ENCODE results near the gene SLAMF6. TPM values are rescaled to one million over a fixed set of nuclear protein-coding genes. Genes with fewer than 3 reads are reported as not detected.
"Not testable (repeated sequence)": the region's sequence is repeated elsewhere in the genome, so short reads cannot be mapped to it uniquely, and the experiment has no call there.

SLAMF6 gene
- 0.16 TPM for polyA plus RNA-seq (ENCODE audit: insufficient read length)

DNA sequence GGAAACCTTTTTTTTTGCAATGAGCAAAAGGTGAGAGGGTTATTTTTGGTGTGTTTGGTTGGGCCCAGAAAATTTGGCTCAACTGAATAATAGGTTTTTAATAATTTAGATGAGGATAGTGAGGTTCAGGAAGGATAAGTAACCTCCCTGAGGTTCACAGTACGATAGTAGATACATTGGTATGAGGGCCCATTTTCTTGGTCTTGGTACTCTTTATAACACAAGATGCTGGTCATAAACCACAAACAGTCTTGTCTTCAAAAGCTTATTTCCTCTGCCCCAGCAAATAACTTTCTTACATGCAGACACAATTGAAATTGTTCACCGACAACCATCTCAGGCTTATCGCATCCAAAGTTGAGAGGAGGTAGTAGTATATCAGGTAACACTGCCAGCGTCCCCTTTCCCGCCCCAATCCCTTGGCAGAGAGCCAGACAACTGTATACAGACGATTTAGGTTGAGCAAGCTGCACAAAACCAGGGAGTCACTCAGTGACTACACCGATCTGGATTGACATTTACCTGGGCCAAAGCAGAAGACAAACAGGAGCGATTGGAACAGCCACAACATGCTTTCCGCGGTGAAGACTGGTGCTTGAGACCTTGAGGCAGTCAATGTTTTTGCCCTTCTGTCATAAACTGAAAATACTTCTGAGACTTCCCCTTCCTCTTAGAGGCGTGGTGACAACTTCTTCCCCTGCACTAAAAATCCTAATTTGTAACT is at the start of gene SLAMF6:
TSS of gene SLAMF6 (minus strand) at position 634 of the 724 bp plus-strand sequence. CDS start at position 571, 63 bp downstream.
- no peak for DNase-seq (ENCODE audit: low read depth)

DNA sequence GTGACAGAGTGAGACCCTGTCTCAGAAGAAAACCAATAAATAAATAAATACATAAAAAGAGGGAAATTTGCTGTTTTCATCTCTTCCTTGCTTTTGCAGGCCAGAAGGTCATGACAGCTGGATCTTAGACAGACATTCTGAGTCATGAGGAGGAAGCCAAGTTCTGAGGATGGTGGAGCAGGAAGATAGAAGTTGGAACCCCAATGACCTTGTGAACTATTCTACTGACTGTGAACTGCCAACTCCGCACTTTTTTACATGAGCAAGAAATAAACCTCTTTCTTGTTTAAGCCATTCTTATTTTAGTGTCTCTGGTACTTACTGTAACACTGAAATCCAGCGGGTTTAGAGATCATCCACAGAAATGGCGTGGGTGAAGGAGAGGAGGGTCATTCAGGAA is 47.8 kb upstream of the SLAMF6 start:
- no peak for DNase-seq (ENCODE audit: low read depth)

DNA sequence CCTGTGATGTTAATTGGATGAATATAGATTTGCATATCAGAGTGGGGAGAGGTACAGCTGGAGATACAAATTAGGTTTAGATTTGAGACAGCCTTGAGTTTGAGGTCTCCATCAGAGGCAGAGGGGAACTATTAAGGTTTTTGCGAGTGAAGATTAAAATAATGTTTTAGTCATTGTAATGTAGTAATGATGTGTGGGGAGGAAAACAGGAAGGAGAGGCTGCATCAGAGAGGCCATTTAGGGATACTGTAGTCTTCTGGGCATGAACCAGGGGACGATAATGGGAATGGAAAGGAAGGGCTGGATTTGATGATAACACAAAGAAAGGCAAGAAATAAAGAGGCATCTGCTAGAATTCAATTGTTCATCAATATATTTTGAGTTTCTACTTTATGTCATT is 46.8 kb upstream of the SLAMF6 start:
- no peak for DNase-seq (ENCODE audit: low read depth)

DNA sequence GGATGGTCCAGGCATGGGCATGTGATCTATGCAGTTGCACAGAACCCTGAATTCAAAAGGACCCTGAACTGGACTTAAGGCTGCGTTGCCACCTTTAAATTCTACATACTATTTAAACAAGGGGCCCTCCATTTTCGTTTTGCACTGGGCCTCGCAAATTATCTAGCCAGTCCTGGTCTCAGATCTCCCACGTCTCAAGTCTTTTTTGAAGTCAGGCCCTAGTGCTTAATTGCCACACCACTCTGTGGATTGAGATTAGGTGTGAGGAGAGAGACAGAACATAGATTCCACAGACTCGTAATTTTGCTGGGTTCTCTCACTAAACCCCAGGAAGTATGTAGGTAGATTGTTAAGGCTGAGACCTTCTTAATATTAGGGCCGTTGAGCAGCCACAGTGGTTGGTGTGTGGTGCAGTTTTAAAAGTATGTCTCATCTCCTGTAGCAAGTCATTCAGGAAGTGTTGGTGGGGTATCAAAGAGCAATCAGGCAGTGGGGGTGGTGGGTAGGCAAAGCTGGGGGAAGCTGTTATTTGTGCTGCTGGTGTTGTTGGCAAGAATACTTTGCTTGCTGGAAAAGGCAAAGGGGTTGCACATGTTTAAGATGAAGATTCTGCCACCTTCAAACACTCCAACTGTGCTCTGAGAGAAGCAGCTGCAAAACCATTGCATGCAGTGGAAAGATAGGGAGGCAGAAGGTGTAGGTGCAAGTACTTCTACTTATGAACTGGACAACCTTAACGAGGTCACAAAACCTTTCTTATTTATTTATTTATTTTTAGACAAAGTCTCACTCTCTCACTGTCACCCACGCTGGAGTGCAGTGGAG is 45.0 kb upstream of the SLAMF6 start:
- no peak for DNase-seq (ENCODE audit: low read depth)

DNA sequence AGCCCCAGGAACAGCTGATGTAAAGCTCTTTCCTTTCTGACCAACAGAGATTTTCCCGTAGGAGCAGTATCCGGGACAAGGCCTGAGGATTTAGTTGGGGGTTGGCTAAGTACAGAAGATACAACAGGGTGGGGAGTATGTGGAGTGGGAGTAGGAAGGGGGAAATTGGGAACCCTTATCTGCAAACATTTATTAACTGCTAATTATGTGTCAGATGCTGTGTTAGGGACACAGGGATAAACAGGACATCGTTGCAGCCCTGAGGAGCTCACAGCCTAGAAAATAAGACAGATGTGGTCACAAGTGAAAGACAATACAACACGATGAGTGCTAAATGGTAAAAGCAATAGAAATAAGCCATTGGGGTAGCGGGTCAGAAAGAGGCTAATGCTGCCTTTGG is 44.3 kb upstream of the SLAMF6 start:
- DNase-seq (ENCODE audit: low read depth) = no peak

DNA sequence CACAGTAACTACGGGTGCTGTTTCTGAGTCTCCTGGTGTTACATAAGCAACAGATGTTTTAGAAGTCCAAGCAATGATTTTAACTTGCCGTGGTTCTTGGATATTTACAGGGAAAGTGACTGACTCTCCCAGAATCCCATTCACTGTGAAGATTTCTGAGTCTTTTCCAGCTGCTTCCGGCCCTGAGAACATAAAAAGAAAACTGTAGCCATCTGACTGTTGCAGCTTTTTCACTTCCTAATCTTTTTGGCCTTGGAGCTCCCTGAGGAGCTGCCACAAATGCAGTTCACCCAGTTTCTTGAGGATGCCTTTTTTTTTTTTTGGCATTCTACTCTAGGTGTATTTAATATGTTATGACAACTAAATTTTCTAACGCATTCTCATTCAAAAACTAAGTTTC is 42.5 kb upstream of the SLAMF6 start:
- DNase-seq (ENCODE audit: low read depth) = no peak

DNA sequence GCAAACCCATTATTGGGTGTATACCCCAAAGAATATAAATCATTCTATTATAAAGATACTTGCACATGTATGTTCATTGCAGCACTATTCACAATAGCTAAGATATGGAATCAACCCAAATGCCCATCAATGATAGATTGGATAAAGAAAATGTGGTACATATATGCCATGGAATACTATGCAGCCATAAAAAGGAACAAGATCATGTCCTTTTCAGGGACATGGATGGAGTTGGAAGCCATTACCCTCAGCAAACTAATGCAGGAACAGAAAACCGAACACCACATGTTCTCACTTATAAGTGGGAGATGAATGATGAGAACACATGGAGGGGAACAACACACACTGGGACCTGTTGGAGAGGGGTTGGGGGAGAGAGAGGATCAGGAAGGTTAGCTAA is 40.2 kb upstream of the SLAMF6 start:
- DNase-seq (ENCODE audit: low read depth) = not testable (repeated sequence)

DNA sequence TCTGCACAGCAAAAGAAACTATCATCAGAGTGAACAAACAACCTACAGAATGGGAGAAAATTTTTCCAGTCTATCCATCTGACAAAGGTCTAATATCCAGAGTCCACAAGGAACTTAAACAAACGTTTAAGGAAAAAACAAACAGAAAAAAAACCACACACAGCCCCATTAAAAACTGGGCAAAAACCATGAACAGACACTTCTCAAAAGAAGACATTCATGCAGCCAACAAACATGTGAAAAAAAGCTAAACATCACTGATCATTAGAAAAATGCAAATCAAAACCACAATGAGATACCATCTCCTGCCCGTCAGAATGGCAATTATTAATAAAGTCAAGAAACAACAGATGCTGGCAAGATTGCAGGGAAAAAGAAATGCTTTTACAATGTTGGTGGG is 39.7 kb upstream of the SLAMF6 start:
- DNase-seq (ENCODE audit: low read depth) = not testable (repeated sequence)

DNA sequence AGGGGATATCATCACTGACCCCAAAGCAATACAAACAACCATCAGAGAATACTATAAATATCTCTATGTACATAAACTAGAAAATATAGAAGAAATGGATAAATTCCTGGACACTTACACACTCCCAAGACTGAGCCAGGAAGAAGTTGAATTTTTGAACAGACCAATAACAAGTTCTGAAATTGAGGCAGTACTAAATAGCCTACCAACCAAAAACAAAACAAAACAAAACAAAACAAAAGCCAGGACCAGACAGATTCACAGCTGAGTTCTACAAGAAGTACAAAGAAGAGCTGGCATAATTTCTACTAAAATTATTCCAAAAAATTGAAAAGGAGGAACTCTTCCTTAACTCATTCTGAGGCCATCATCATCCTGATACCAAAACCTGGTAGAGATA is 37.8 kb upstream of the SLAMF6 start:
- DNase-seq (ENCODE audit: low read depth) = no peak

DNA sequence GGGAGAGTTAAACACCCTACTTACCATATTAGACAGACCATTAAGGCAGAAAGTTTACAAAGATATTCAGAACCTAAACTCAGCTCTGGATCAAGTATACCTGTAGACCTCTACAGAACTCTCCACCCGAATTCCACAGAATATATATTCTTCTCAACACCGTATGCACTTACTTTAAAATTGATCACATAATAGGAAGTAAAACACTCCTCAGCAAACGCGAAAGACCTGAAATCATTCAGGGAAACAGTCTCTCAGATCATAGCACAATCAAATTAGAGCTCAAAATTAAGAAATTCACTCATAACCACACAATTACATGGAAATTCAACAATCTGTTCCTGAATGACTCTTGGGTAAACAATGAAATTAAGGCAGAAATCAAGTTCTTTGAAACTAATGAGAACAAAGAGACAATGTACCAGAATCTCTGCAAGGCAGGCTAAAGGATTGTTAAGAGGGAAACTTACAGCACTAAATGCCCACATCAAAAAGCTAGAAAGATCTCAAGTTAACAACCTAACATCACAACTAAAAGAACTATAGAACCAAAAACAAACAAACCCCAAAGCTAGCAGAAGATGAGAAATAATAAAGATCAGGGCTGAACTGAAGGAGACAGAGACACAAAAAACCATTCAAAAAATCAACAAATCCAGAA is 37.1 kb upstream of the SLAMF6 start:
- DNase-seq (ENCODE audit: low read depth) = no peak

DNA sequence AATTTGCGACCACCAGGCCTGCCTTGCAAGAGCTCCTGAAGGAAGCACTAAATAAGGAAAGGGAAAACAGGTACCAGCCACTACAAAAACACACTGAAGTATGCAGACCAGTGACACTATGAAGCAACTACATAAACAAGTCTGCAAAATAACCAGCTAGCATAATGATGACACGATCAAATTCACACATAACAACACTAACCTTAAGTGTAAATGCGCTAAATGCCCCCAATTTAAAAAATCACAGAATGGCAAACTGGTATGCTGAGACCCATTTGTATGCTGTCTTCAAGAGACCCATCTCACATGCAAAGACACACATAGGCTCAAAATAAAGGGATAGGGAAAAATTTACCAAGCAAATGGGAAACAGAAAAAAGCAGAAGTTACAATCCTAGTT is 36.4 kb upstream of the SLAMF6 start:
- not testable (repeated sequence) for DNase-seq (ENCODE audit: low read depth)

DNA sequence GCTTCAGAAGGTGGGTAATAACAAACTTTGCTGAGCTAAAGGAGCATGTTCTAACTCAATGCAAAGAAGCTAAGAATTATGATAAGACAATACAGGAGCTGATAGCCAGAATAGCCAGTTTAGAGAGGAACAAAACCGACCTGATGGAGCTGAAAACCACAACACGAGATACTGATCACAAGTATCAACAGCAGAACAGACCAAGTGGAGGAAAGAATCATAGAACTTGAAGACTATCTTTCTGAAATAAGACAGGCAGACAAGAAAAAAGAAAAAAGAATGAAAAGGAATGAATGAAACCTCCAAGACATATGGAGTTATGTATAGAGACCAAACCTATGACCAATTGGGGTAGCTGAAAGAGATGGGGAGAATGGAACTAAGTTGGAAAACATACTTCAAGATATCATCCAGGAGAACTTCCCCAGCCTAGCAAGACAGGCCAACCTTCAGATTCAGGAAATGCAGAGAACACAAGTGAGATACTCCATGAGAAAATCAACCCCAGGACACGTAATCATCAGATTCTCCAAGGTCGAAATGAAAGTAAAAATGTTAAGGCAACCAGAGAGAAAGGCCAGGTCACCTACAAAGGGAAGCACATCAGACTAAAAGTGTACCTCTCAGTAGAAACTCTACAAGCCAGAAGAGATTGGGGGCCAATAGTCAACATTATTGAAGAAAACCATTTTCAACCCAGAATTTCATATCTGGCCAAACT is 35.8 kb upstream of the SLAMF6 start:
- no peak for DNase-seq (ENCODE audit: low read depth)

DNA sequence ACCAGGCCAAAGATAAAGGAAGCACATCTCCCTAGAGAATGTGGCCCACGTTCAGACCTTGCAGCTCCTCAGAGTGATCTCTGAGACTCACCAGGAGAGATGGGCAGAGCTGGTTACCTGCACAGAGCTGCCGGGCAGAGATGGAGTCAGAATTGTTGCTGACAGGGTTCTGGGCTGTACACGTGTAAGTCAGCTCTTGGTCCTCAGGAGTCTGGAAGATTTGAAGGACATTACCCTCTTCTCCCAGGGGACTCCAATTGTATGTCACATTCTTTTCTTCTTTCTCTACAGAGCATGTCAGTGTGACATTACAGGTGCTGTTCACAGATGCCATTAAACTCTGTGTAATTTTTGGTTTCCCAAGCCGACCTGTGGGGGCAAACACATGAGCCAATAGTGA is 30.7 kb upstream of the SLAMF6 start:
- no peak for DNase-seq (ENCODE audit: low read depth)

DNA sequence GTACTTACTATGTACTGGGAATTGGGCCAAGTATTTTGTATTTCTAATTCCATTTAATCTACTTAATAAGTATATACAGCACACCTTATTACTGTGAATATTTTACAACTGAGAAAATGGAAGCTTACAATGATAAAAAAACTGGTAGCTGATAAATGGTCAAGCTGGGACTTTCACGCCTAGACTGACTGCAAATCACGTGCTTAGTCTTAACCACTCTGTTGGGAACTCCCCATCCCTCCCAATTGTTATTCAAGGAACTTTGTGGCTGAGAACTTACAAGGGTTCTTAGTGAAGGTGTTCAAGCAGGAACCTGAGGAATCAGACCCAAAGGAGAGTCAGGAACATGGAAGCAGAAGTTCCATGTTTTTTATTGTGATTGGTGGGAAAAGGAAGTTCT is 29.4 kb upstream of the SLAMF6 start:
- DNase-seq (ENCODE audit: low read depth) = no peak

DNA sequence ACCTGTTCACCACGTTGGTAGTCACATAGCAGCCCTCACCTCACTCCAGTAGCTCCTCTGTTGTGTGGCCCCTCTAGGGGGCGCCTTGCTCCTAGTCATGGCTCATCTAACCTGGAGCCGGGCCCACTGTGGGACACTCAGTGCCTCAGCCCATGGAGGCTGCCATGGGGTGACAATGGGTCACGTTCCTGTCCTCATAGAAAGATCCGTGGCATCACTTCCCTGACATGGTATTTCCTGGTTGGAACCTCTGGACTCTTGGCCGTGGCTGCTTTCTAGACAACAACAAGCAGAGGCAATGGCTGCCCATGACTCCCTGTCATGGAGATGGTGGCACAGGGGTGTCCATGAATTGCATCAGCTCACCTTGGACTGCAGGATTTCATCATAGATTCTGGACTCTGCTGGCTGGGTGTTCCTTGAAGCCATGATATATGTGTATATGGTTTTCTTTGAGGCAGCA is 27.5 kb upstream of the SLAMF6 start:
- no peak for DNase-seq (ENCODE audit: low read depth)

DNA sequence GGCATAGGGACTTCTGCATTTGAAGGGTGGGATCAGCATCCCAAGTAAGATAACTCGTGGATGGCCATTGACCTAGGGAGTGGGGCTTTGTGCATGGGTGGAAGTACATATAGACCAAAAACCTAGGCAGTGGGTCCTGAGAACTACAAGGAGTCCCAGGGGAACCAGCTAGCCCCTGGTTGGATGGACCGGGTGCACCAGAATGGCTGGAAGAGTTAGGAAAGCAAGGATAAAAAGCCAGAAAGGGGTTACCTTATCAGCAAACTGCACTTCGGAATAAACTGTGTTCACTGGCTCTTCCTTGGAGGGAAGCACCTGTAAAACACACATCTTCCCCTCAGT is 26.6 kb upstream of the SLAMF6 start:
- DNase-seq (ENCODE audit: low read depth) = no peak

DNA sequence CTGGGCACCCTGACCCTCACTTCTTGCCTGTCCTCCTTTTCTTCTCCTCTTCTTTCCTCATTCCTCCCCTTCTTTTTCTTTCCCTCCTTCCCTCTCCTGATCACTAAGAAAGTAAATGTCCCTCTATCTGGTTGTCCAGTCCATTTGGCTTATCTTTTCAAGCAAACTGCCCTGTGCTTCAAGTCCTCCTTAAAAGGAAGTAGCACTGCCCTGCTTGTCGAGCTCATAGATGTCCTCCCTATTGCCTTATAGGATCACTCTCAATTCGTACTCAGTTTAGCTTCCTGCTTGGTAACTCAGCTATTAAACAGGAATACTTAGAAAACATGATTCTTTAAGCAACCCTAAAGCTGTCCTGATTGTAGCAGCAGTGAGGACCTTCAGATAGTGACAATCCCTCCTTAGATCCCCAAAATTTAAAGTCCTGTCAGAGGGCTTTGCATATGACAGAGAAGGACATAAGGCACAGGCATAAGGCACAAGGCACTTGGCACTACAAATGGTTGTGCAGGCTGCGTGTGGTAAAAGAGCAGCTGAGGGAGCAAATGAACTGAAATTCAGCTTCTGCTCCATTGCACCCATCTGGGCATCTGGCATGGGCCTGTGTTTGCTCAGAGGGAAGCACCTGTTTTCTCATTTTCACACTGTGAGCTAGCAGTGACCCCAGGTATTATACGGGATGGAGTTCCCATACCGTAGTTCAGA is 26.1 kb upstream of the SLAMF6 start:
- no peak for DNase-seq (ENCODE audit: low read depth)

DNA sequence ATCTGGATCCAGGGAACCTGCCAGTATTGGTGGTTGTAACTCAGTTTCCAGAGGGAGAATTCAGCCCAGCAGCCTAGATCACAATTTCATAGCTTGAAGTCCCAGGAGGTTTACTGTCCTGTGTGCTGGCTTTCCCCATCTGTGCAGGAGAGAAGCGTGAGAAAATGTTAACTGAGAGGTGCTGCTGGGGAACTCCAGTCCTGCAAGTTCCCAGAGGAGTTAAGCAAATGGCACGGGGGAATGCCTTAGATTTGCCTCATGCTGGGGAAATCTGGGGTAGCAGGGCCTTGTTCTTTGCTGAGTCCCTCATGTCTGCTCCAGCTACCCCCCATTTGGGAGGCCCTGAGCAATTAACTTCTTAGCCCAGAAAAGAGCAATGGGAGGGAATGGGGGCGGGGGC is 25.1 kb upstream of the SLAMF6 start:
- DNase-seq (ENCODE audit: low read depth) = no peak

DNA sequence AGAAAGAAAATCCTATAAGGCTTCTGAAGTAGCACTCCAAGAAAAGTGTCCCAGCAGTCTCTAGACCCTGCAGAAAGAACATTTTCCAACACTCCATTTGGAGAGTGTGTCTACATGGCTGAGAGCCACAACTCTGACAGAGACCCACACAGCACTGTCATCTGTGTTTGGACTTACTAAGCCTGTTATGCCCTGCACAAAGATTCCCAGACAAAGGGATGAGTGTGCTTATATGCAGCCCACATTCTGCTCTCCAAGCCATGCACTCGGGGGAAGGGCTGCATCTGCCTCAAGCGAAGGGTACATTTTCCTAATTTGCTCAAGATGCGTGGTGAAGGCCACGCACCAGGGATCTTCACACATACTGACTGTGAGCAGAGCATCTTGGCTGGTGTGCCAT is 24.4 kb upstream of the SLAMF6 start:
- DNase-seq (ENCODE audit: low read depth) = no peak

DNA sequence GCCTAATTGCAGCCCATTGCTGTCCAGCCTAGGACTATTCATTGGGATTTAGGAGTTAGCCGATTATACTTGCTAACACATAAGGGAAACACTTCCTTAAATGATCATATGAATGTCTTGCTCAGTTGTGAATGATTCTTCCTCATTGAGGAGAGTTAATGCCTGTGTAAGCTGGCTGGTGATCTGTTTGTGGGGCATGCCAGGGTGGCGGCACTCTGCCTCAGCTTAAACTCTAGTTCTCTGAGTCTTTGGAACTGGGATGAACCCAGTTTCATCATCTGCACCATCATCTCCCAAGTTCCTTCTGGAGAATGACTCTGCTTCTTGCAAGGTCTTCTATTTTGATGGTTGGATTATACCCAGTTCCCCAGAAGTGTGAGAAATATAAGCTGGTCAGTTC is 23.9 kb upstream of the SLAMF6 start:
- no peak for DNase-seq (ENCODE audit: low read depth)

DNA sequence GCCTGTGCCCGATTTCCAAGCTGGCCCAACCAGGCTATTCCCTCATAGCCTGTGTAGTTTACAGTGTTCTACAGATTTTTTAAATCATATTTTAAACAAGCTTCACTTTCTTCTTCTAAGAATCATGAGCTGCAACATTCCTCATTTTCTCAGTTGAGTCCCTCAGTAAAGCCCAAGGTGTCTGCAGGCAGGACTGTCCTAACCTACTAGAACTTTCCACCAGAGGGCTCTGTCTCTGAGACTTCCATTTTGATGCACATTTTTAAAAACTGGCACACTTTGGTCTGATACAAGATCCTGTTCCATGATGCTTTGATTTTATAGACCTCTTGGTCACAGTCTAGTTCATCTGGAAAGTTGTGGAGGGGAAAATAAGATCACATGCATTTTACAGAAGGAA is 21.6 kb upstream of the SLAMF6 start:
- no peak for DNase-seq (ENCODE audit: low read depth)

Measured in forelimb muscle (tissue), 1 donor.